HG02759 (cell line): ENCODE data around the gene SELENOK.
"Not testable (repeated sequence)": the region's sequence is repeated elsewhere in the genome, so short reads cannot be mapped to it uniquely, and the experiment has no call there.

Source experiments
- ATAC-seq: cut with Tn5 transposase; IDR thresholded peaks from one replicate; pipeline ENCODE4 v1.9.1; 2021; ENCODE audit warnings: mild to moderate bottlenecking, moderate library complexity; ENCODE audit not compliant: unreplicated experiment

SELENOK gene

DNA sequence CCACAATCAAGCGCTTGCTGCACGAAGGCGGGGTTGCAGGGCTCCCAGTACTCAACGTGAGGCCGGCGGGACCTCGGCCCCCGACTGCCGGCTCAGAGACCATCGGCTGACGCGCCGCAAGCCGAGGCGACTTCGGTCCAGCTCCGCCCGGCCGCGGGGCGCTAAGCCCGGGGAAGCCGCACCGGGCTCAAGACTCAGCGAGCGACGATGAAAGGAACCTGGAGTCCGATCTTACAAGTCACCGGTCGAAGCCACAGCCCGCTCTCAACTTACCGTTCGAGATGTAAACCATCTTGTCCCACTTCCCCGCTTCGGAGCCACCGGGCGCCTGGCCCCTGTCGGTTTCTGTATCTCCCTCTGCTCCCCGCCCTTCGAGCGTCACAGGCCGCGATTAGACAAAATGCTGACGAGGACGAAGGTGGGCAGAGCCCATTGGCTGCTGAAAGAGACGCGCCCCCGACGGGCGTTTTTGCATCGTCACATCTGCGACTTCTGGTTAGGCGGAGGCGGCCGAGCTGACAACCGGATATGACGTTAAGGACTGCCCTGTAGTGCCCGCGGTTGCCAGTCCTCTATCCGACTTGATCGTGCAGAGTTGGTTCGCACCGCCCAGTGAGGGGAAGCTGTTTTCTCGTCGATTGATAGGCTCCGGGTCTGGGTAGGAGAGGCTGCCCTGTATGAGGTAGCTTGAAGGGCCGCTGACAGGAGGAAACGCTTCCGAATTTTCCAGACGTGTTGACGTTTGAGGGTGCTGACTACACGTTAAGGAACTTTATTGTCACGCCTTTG lies at the start of gene SELENOK:
Gene SELENOK (minus strand): TSS at position 363 of the 789 bp plus-strand sequence.
- ATAC-seq = peak; percentile 96

DNA sequence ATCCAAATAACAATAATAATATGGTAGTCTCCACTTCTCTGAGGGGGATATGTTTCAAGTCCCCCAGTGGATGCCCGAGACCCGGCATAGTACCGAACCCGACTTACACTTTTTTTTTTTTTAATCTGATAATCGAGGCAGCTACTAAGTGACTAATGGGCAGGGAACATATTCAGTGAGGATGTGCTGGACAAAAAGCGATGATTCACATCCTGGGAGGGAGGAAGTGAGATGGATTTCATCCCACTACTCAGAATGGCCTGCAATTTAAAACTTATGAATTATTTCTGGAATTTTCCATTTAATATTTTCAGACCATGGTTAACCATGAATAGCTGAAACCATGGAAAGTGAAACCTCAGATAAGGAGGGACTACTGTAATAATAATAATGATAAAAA lies 49.5 kb upstream of the SELENOK start:
- no peak for ATAC-seq

DNA sequence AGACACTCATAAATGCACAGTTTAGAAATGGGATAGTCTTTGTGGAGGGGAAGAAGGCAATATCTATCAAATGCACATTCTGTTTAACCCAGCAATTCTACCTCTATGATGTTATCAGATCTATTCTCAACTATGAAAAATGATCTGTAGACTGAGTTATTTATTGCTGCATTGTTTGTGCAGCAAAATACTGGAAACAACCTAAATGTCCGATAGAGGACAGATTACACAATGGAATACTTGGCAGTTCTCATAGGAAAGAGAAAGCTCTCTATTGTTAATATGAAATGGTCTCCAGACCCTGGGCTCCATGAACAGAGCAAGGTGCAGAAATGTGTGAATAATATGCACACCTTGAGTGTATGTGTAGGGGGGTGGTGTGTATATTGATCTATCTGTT lies 49.0 kb upstream of the SELENOK start:
- ATAC-seq = no peak

DNA sequence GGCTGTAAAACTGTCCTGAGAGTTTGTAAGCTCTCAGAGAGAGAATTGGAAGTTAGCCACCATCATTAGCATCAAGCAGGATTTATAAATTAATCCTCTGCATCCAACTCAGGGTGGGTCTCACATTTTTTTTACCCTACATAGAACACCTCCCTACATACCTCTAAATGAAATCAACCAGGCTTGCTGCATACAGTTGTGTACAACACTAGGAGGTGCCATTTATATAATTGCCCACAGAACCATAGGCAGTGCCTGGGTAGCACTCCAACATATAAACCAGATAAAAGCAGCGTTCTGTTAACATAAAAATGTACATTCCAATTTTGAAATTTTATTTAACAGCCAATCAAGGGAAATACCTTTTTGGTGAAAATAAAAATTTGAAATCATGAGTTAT lies 48.2 kb upstream of the SELENOK start:
- no peak for ATAC-seq

DNA sequence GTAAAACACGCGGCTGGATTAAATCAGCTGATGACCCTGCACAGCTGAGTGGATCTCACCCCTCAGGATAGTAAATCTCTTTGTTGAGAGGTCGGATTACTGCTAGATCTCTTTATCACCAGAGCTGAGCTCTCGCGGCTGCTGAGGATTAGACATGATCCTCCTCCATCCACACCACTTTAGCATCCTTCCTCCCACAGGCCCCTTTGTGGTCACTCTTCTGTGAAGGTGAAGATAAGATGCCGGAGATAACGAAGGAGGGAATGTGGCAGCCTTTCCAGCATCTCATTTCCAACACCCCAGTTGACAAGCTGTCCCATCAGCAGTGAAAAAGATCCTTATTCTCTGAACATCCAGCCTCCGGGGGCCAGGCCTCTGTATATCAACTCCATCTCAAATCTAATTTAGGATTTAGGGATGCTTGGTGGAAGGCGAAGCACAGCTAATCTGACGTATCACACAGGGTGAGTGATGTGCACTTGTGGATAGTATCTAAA lies 47.5 kb upstream of the SELENOK start:
- ATAC-seq = no peak

DNA sequence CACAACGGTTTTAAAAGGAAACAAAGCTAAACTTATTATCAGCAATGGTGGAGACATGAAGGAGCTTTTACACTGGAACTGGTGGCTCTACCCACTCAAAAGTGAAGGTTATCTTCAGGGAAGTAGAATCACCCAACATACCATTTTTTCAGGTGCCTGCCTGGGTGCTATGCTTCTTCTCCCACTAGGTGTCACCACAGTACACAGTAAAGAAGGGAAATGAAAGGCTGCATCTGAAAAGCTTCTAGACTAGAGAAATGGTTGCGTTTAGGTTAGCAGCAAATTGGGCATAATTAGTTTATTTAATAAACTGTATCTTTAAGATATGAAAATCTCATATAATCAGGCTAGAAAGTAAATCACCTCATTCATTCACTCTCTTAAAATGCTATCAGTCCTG lies 47.0 kb upstream of the SELENOK start:
- ATAC-seq = no peak

DNA sequence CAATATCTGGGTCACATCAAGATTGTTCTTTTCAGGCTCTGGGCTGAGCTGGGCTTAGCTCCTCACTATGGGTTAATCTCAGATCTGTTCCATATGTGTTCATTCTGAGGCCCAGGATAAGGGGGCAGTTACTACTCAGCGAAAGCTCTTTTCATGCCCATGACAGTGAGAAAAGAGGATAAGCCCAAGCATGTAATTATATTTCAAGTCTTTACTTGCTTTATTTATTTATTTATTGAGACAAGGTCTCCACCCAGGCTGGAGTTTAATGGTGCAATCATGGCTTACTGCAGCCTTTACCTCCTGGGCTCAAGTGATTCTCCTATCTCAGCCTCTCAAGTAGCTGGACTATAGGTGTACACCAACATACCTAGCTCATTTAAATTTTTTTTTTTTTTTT lies 44.7 kb upstream of the SELENOK start:
- ATAC-seq = no peak

DNA sequence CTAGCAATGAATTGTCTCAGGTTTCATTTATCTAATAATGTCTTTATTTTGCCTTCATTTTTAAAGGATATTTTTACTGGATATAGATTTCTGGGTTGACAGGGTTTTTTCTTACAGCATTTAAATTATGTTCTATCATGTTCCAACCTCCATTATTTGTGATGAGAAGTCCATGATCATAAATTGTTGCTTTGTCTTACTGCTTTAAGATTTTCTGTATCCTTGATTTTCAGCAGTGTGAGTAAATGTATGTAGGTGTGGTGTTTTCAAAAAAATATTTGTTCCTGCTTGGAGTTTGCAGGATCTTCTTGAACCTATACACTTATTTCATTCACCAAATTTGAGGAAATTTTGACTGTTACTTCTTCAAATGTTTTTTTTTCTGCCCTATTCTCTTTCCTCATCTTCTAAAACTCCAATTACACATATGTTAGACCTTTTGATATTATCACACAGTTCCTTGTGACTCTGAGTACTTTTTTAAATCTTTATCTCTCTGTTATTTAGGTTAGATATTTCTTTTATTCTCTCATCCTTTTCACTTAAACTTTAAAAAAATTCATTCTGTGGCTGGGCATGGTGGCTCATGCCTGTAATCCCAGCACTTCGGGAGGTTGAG lies 43.7 kb upstream of the SELENOK start:
- no peak for ATAC-seq

DNA sequence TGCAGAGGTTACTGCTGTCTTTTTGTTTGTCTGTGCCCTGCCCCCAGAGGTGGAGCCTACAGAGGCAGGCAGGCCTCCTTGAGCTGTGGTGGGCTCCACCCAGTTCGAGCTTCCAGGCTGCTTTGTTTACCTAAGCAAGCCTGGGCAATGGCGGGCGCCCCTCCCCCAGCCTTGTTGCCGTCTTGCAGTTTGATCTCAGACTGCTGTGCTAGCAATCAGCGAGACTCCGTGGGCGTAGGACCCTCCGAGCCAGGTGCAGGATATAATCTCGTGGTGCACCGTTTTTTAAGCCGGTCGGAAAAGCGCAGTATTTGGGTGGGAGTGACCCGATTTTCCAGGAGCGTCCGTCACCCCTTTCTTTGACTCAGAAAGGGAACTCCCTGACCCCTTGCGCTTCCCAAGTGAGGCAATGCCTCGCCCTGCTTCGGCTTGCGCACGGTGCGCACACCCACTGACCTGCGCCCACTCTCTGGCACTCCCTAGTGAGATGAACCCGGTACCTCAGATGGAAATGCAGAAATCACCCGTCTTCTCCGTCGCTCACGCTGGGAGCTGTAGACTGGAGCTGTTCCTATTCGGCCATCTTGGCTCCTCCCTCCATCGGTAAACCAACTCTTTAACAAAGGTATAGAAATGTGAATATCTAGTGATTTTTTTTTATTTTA lies 35.7 kb upstream of the SELENOK start:
- ATAC-seq = not testable (repeated sequence)

DNA sequence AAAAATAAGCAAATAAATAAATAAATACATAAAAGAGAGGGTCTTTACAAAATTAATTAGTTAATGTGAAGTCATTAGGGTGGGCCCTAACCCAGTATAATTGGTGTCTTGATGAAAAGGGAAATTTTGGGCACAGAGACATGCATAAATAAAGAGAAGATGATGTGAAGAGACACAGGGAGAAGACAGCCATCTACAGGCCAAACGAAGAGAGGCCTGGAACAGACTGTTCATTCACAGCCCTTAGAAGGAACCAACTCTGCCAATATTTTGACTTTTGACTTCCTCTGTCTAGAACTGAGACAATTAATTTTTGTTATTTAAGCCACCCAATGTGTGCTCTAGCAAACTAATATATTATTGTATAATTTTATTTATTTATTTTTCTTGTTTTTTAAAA lies 29.6 kb upstream of the SELENOK start:
- no peak for ATAC-seq

DNA sequence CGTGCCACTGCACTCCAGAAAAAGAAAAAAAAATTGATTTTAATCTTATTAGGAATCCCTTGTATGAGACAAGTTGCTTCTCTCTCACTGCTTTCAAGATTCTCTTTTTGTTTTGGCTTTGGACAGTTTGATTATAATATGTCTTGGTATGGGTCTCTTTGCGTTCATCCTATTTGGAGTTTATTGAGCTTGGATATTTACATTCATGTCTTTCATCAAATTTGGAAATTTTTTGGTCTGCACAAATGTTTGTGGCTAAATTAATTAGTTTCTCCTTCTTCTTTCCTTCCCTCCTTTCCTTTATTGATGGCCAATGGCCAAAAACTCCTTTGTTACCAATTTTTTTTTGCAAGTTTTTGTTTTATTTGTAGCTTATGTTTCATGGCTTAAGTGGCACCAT lies 28.1 kb upstream of the SELENOK start:
- ATAC-seq = no peak

DNA sequence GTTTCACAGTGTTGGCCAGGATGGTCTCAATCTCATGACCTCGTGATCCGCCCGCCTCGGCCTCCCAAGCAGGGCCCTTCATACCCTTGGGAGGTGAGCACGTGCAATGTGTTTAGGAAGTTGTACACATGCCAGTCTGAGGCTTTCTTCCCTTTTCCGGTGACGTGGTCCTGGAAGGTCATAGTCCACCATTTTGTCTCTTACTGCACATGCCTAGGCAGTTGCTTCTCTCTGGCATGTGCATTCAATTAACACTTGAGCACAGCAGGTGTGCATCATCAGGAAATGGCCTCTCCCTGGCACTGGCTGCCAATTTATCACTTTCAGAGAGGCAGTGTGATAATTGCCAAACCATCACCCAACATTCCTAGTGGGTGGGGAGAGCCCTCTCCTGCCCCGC lies 21.7 kb upstream of the SELENOK start:
- no peak for ATAC-seq

DNA sequence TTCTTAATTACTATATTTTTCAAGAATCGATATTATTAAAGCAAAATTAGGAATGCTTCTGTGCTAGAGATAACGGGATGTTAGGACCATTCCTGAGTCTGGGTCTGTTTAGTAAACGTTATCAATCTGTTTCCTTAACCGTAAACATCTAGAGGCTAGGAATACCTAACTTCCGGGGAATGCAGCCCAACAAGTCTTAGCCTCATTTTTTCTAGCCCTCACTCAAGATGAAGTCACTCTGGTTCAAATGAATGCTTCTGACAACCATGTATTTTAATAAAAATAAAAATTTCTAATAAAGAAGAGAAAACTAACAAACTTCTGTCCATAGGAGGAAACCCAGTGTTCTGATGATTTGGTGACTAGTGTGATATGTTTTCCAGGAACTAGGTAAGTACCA lies 11.1 kb upstream of the SELENOK start:
- no peak for ATAC-seq

DNA sequence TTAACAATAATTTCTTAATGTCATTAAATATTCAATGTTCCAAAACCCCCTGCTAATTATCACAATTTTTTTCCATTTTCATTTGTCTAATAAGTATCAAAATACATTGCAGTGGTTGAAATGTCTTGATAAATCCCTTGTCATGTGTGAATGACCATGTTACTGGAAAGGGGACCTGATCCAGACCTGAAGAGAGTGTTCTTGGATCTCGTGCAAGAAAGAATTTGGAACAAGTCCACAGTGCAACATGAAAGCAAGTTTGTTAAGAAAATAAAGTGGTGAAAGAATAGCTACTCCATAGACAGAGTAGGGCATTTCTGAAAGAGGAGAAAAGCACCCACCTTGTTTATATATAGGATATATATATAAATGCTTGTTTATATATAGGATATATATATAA lies 10.4 kb upstream of the SELENOK start:
- no peak for ATAC-seq

DNA sequence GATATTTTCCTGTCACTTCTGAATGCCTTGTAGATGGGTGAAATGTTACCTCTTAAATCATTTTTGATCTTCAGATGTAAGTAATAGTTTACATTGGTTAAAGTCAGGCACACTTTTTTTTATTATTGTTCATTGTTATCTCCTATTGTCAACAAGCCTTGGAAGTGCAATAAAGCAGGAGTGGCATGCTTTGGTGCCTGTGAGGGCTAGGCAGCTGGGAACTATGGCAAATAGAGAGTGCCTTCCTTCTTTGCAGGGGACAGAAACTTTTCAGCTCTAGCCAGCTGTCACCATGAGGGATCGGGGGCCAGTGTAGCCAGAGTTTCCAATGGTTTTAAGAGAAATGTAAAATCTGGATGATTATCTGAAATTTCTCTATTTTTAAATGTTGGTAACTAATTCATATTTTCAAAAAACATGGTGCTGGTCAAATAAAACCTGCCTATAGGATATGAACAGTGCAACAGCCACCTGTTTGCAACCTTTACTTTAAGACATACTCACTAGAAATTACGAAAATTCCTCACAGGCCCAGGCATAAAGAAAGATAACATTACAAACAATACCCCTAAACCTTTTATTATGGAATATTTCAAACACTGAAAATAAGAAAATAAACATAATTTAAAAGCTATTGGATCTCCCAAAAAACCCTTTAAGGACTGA lies 9.1 kb upstream of the SELENOK start:
- ATAC-seq = no peak

DNA sequence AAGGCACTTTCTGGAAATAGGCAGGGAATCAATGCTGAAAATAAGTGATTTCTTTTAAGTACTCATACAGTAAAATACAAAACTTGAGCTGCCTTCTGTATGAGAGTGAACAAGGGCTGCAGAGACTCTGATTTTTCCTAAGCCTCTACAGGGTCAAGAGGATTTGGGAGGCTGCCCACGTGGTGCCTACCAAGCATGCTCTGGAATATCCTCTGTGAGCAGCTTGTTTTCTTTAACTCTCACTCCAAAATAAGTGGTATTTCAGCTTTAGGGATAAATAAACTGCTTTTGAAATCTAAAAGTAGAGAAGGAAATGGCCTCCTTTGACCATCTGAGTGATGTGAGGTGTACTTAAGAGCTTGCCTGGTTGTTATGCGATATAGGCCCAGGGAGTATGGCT lies 8.1 kb upstream of the SELENOK start:
- ATAC-seq = no peak

DNA sequence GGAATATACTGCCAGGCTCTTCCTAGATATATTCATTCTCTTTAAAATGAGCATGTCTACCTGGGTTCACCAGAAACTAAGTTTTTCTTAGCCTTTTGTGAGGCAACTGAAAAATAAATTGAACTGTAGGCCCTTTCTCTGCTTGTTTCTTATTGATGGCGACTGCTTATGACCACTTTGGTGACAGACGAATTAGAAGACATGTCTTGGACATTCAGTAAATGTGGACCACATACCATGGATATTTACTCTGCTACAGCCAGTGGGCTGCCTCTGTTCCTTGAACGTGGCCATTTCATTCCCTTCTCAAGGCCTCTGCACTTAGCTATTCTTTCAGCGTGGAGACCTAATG lies 603 bp upstream of the SELENOK start:
- ATAC-seq = no peak

DNA sequence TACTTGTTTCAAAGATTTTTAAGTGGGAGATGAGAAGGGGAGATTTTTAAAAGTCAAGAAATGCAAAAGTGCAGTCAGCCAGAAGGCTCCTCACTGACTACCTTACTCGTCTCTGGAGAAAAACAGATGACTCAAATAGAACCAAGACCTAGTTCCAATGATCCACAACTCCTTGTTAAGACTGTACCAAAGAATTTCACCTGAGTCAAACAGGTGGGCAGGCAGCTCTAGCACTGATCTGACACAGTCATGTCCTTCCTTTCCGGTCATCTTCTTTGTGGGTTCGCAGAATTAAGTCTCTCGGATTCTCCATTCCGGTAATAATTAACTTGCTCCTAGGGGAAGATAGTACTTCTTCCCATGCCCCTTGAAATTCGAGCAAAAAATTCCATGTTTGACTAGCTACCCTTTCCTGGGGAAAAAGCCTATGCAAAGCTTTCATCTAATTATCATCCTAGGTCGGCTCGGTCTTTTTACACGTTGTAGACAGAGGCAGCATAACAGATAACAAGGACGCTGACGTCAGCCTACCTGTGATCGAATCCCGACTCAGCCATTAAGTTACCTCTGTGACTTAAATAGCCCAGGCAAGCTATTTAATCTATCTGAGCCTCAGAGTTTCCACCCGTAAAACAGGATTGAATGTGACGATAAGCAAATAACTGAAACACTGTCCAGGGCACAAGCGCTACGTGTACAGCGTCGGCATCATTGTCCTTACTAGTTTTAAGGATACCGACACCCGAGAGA lies 758 bp downstream of the SELENOK start:
- ATAC-seq = no peak

DNA sequence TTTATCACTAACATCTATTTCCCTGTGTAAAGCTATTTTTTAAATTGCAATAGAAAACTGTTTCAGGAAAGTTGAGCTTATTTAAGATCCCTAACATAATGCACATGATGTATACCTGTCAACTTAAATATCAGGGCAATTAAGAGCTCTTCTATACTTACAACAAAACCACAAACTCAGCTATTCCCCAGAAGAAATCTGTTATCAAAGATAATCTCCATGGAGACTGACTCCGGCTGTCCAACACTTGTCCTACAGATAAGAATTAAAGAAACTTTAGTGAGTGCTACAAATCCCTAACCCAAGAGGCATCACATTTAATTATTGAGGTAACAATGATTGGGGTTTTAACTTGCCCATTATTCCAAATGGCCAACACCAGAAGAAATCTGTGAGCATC lies 3.4 kb downstream of the SELENOK start:
- no peak for ATAC-seq

DNA sequence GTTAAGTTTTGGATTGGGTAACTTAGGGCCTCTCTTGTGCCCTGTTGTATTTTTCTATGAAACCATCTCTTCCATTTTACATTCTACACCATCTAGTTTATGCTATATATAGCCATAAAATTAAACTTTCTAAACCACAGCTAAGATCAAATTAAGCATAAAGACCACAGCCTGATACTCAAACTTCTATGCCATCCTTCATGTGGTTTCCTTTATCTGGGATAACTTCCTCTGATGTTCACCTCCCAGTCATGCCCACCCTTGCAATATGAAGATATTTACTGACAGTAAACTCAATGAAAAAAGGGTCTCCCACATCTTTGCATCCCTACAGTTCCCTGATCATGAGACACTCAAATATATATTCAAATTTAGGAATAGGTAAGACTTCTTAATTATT lies 4.2 kb downstream of the SELENOK start:
- ATAC-seq = no peak

DNA sequence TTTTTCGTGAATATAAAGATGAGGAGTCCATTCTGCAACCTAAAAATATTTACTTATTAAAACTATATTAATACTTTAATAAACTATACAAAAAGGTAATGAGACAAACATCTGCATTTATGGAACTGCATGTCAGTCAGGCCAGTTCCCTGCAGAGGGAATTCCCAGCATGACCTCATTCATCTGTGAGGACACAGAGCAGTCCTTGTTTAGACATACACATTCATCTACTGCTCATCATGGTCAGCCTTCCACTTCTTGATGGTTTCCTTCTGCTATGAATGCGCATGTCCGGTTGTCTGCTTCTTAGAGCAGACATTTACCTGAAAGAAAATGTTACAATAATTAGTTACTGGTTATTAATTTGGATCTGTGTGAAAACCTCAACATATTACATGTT lies 6.4 kb downstream of the SELENOK start:
- no peak for ATAC-seq
